ENCODE measurements around the gene SFT2D3.
"Not testable (repeated sequence)": the region's sequence is repeated elsewhere in the genome, so short reads cannot be mapped to it uniquely, and the experiment has no call there.

The SFT2D3 gene

GRCh38 chr2:127733816-127734537, 32.7 kb downstream of the SFT2D3 start:
- in situ Hi-C loops (cut with MboI; ENCODE audit: low pct_unique_long_range_greater_than_20kb, low sequenced_read_pairs), result no loop called here
- DNase-seq, result no peak

- DNase-seq, result no peak
- in situ Hi-C loops (cut with MboI; ENCODE audit: low pct_unique_long_range_greater_than_20kb, low sequenced_read_pairs), result no loop called here
Observed at GRCh38 chr2:127735044-127735443, 33.7 kb downstream of the SFT2D3 start.

GRCh38 chr2:127735537-127736399, 34.5 kb downstream of the SFT2D3 start:
- DNase-seq, result no peak
- in situ Hi-C loops (cut with MboI; ENCODE audit: low pct_unique_long_range_greater_than_20kb, low sequenced_read_pairs), result no loop called here

- in situ Hi-C loops (cut with MboI; ENCODE audit: low pct_unique_long_range_greater_than_20kb, low sequenced_read_pairs), result no loop called here
- DNase-seq, result no peak
Observed at GRCh38 chr2:127737892-127738291, 36.6 kb downstream of the SFT2D3 start.

- DNase-seq, result no peak
- in situ Hi-C loops (cut with MboI; ENCODE audit: low pct_unique_long_range_greater_than_20kb, low sequenced_read_pairs), result no loop called here
Observed at GRCh38 chr2:127739800-127740199, 38.5 kb downstream of the SFT2D3 start.

GRCh38 chr2:127740665-127741288, 39.5 kb downstream of the SFT2D3 start:
- peak; percentile 50 for DNase-seq
- in situ Hi-C loops (cut with MboI; ENCODE audit: low pct_unique_long_range_greater_than_20kb, low sequenced_read_pairs), result no loop called here

- no peak for DNase-seq
- in situ Hi-C loops (cut with MboI; ENCODE audit: low pct_unique_long_range_greater_than_20kb, low sequenced_read_pairs), result no loop called here
Observed at GRCh38 chr2:127743477-127744026, 42.3 kb downstream of the SFT2D3 start.

GRCh38 chr2:127747621-127748020, 46.3 kb downstream of the SFT2D3 start:
- no peak for DNase-seq
- in situ Hi-C loops (cut with MboI; ENCODE audit: low pct_unique_long_range_greater_than_20kb, low sequenced_read_pairs), result no loop called here

GRCh38 chr2:127749537-127749936, 48.2 kb downstream of the SFT2D3 start:
- DNase-seq, result peak; percentile 28
- in situ Hi-C loops (cut with MboI; ENCODE audit: low pct_unique_long_range_greater_than_20kb, low sequenced_read_pairs), result not testable (repeated sequence)

- no peak for DNase-seq
- in situ Hi-C loops (cut with MboI; ENCODE audit: low pct_unique_long_range_greater_than_20kb, low sequenced_read_pairs), result no loop called here
Observed at GRCh38 chr2:127753374-127753773, 52.1 kb downstream of the SFT2D3 start.

- in situ Hi-C loops (cut with MboI; ENCODE audit: low pct_unique_long_range_greater_than_20kb, low sequenced_read_pairs), result no loop called here
- no peak for DNase-seq
Observed at GRCh38 chr2:127754186-127754585, 52.9 kb downstream of the SFT2D3 start.
